GM12801 (cell line): Measurements from ENCODE around the gene POGZ.

Experiments
- CTCF ChIP-seq: IDR thresholded peaks from one replicate; pipeline ENCODE4 v1.5.1; 2011; ENCODE audit warnings: control low read depth; ENCODE audit not compliant: insufficient read length; ENCODE audit errors: extremely low read depth

POGZ gene

GRCh38 chr1:151393583-151393982 is 65.7 kb downstream of the POGZ start:
- no peak for TF ChIP-seq CTCF

- no peak for TF ChIP-seq CTCF
Measured at GRCh38 chr1:151391079-151391563, 68.2 kb downstream of the POGZ start.

GRCh38 chr1:151386002-151386401 is 73.3 kb downstream of the POGZ start:
- no peak for TF ChIP-seq CTCF

GRCh38 chr1:151384584-151384983 is 74.7 kb downstream of the POGZ start:
- no peak for TF ChIP-seq CTCF

- no peak for TF ChIP-seq CTCF
Measured at GRCh38 chr1:151377150-151377884, 82.0 kb downstream of the POGZ start.

GRCh38 chr1:151373196-151373595 is 86.1 kb downstream of the POGZ start:
- no peak for TF ChIP-seq CTCF

GRCh38 chr1:151372058-151372934 is 87.0 kb downstream of the POGZ start, which contains the start of gene SELENBP1:
Gene SELENBP1 (minus strand): TSS chr1:151372705. CDS start chr1:151372641, 64 bp downstream.
- TF ChIP-seq CTCF: no peak
